Coronary artery (tissue), 2 donors: ENCODE results near the gene ATXN7.
A peak's percentile ranks its signal among the peaks of the same experiment; 100 is the strongest.

Experiments used
- DNase-seq: peaks from one replicate; pipeline ENCODE4 v3.0.0-alpha.2; 2017; ENCODE audit warnings: low spot score
- H3K27ac ChIP-seq, 2 donors: fragments of 200-600 bp; sonication (generic); one replicate each; pipeline ENCODE4 v1.5.1; 2016 to 2019
- H3K4me3 ChIP-seq: fragments of 200-600 bp; sonication (generic); 2 replicates; pipeline ENCODE4 v1.5.1; 2016; ENCODE audit warnings: mild to moderate bottlenecking, moderate library complexity
- TF ChIP-seq, protein P1 (sequence below): fragments of 200-600 bp; sonication (generic); IDR thresholded peaks from one replicate; pipeline ENCODE4 v1.5.1; 2019; ENCODE audit warnings: antibody characterized with exemption

The ATXN7 gene

DNA sequence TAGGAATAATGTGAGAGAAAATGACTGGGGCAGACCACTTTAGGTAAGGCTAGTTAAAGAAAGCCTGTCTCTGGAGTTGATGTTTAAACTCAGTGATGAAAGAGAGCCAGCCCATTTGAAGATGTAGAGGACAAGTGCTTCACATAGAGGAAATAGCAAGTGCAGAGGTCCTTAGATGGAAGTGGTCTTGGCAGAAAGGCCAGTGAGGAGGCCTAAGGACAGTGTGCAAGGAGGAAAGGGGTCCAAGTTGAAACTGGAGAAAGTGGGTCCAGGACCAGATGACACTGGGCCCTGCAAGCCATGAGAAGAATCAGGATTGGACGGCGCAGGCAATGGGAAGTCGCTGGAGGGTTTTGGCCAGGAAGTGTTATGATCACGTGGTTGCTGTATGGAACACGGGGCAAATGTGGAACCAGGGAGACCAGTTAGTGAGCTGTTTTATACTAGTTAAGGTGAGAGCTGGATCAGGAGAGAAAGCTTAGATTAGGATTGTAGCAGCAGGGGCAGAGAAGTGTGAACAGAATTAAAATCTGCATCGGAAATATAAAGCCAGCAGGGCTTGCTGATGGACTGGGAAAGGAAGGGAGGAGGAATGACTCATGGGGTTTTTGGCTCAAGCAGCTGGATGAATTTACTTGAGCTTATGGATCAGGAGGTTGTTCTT, 96.5 kb downstream of the ATXN7 start:
- no peak for DNase-seq
- H3K27ac ChIP-seq = peak overlapping the region; percentile 0 to 70
- peak overlapping the region; percentile 63 for H3K4me3 ChIP-seq
- TF ChIP-seq, protein P1, sequence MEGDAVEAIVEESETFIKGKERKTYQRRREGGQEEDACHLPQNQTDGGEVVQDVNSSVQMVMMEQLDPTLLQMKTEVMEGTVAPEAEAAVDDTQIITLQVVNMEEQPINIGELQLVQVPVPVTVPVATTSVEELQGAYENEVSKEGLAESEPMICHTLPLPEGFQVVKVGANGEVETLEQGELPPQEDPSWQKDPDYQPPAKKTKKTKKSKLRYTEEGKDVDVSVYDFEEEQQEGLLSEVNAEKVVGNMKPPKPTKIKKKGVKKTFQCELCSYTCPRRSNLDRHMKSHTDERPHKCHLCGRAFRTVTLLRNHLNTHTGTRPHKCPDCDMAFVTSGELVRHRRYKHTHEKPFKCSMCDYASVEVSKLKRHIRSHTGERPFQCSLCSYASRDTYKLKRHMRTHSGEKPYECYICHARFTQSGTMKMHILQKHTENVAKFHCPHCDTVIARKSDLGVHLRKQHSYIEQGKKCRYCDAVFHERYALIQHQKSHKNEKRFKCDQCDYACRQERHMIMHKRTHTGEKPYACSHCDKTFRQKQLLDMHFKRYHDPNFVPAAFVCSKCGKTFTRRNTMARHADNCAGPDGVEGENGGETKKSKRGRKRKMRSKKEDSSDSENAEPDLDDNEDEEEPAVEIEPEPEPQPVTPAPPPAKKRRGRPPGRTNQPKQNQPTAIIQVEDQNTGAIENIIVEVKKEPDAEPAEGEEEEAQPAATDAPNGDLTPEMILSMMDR = no peak

DNA sequence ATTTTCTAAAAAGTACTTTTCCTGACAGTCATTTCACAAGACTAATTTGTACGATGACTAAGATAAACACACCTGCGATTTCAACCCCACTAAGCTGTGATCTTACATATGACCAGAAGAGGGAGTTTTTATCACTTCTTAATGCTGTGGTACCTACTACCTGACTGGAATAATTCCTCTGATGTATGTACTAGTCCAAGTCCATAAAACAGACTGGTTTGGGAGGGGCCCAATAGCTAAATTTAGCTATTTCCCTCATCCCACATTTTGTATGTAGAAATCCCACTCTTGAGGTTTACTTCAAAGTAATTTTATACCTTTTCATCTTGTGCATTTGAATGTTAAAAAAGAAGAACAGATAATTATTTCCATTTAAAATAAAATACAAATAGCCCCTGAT, 98.2 kb downstream of the ATXN7 start:
- no peak for DNase-seq
- Histone ChIP-seq H3K27ac (no peak overlapping the region), H3K4me3 (no peak overlapping the region)
- TF ChIP-seq, protein P1 = no peak

DNA sequence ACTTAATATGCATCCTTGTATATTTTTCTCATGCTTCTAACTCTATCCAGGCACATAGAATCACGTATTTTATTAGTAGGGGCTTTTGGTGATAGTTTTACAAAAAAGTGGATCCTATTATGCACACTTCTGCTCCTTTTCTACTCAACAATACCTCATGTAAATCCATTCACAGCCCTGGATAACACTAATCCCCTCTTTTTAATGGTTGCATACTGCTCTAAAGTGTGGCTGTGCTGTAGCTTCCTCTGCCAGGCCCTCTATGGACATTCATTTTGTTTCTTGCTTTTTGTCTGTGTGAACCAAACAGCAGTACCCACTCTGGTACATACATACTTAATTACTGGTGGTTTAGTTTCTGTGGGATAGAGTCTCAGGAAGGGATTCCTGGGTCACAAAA, 99.8 kb downstream of the ATXN7 start:
- DNase-seq = no peak
- Histone ChIP-seq H3K4me3 (no peak overlapping the region), H3K27ac (no peak overlapping the region)

GRCh38 chr3:63964681-63965485, 101.2 kb downstream of the ATXN7 start:
- no peak overlapping the region for H3K27ac ChIP-seq
- TF ChIP-seq, protein P1 = no peak

More for the DNA sequence above, 99.8 kb downstream of the ATXN7 start:
- TF ChIP-seq, protein P1 = no peak

GRCh38 chr3:63966007-63966406, 102.3 kb downstream of the ATXN7 start:
- Histone ChIP-seq H3K27ac (no peak overlapping the region), H3K4me3 (no peak overlapping the region)
- no peak for DNase-seq
- TF ChIP-seq, protein P1 = no peak

More at GRCh38 chr3:63964681-63965485, 101.2 kb downstream of the ATXN7 start:
- no peak for DNase-seq
- no peak overlapping the region for H3K4me3 ChIP-seq

DNA sequence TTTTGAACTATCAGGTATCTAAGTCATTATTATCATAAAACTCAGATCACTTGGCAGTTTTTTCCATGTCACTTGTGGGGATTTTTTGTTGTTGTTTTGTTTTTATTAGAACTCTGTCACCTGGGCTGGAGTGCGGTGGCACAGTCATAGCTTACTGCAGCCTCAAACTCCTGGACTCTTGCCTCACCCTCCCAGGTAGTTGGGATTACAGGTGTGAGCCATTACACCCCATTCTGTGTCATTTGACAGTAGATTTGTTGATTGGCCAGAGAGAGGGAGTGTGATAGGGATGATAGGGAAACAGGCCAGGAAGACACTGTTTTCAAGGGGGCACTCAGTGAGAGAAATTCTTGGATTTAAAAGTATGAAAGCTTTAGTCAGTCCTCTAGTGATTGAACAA, 103.2 kb downstream of the ATXN7 start:
- no peak overlapping the region for H3K4me3 ChIP-seq
- TF ChIP-seq, protein P1 = no peak
- DNase-seq = no peak
- no peak overlapping the region for H3K27ac ChIP-seq
